GM18867 (cell line): ENCODE results near the gene CDH13.

ENCODE experiments used
- ATAC-seq: cut with Tn5 transposase; IDR thresholded peaks from one replicate; pipeline ENCODE4 v1.9.1; 2021; ENCODE audit warnings: mild to moderate bottlenecking, moderate library complexity; ENCODE audit not compliant: unreplicated experiment

Gene CDH13

GRCh38 chr16:83804366-83804765 lies 1177.6 kb downstream of the CDH13 start:
- ATAC-seq = no peak

GRCh38 chr16:83806036-83806435 lies 1179.3 kb downstream of the CDH13 start:
- no peak for ATAC-seq

- ATAC-seq = no peak
Measured at GRCh38 chr16:83806731-83807130, 1180.0 kb downstream of the CDH13 start.

- no peak for ATAC-seq
Measured at GRCh38 chr16:83807327-83807709, 1180.5 kb downstream of the CDH13 start.

- ATAC-seq = peak; percentile 92
Measured at GRCh38 chr16:83807710-83808572, 1181.2 kb downstream of the CDH13 start, which contains the start of gene HSBP1. Gene HSBP1, plus strand, starts transcription at chr16:83807978. Its CDS starts 99 bp downstream, at chr16:83808077.

GRCh38 chr16:83808573-83809014 lies 1181.8 kb downstream of the CDH13 start:
- no peak for ATAC-seq

- no peak for ATAC-seq
Measured at GRCh38 chr16:83809092-83809491, 1182.3 kb downstream of the CDH13 start.

- no peak for ATAC-seq
Measured at GRCh38 chr16:83810901-83811300, 1184.1 kb downstream of the CDH13 start.

GRCh38 chr16:83813823-83814658 lies 1187.3 kb downstream of the CDH13 start:
- peak; percentile 90 for ATAC-seq

- ATAC-seq = no peak
Measured at GRCh38 chr16:83814659-83814985, 1187.9 kb downstream of the CDH13 start.

- no peak for ATAC-seq
Measured at GRCh38 chr16:83817022-83817421, 1190.3 kb downstream of the CDH13 start.

GRCh38 chr16:83818276-83818675 lies 1191.5 kb downstream of the CDH13 start:
- ATAC-seq = no peak

GRCh38 chr16:83819361-83819760 lies 1192.6 kb downstream of the CDH13 start:
- no peak for ATAC-seq

GRCh38 chr16:83826146-83826913 lies 1199.6 kb downstream of the CDH13 start:
- peak; percentile 74 for ATAC-seq

GRCh38 chr16:83830091-83830768 lies 1203.5 kb downstream of the CDH13 start:
- no peak for ATAC-seq

- ATAC-seq = no peak
Measured at GRCh38 chr16:83830769-83831455, 1204.1 kb downstream of the CDH13 start.

GRCh38 chr16:83831456-83831987 lies 1204.8 kb downstream of the CDH13 start:
- no peak for ATAC-seq

GRCh38 chr16:83833921-83834320 lies 1207.2 kb downstream of the CDH13 start:
- no peak for ATAC-seq
